Astrocyte of the cerebellum (primary cell): ENCODE results near the gene ATXN7.
A peak's percentile ranks its signal among the peaks of the same experiment; 100 is the strongest.

ENCODE experiments used
- DNase-seq: peaks from one replicate; pipeline ENCODE4 v3.0.0-alpha.2; 2011; ENCODE audit warnings: low read depth
- H3K4me3 ChIP-seq: 2 replicates; pipeline ENCODE4 v1.5.1; 2011; ENCODE audit warnings: mild to moderate bottlenecking, low read depth, low read length, moderate library complexity
- in situ Hi-C: cut with HindIII; loops from 2 replicates; pipeline ENCODE4 v1.10.0; 2017; ENCODE audit warnings: low sequenced_read_pairs
- TF ChIP-seq, protein P1 (sequence below): IDR thresholded peaks from 2 replicates; pipeline ENCODE4 v1.5.1; 2012; ENCODE audit warnings: low read length, low read depth, moderate library complexity, mild to moderate bottlenecking; ENCODE audit errors: missing control alignments

ATXN7 gene

DNA sequence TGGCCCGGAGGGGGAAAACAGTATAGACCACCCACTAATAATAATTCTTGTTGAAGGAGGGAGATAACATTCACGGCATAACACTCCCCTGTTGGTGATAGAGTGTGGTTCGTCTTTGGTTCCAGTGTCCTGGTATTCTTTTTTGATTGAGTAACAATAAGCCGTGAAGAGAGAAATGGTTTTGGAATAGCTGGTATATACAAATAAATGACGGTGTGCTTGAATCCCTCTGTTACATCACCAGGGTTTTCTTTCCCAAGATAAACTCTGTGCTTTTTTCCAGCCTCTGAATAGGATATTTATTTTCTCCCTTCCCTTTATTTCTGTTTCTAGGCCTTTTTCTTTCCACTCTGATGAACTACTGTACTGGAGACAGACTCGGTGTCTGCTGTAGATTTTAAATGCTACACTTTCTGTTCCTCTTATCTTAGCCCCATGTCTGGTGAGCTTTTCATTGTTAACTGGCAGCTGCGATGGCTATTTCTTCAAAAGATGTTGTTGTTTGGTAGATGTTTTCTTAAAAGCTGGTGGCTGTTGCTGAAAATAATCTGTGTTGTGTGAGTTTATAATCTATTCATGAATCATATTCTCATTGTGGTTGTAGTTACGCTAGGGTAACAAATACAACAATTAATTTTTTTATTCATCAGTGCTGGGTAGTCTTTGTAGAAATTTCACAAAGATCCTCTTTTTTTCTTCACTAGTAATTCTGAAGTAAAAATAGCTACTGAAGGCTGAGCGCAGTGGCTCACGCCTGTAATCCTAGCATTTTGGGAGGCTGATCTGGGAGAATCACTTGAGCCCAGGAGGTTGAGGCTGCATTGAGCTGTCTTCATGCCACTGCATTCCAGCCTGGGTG, 64.0 kb downstream of the ATXN7 start:
- in situ Hi-C loops = no loop called here
- no peak for DNase-seq
- H3K4me3 ChIP-seq = no peak overlapping the region
- TF ChIP-seq, protein P1, sequence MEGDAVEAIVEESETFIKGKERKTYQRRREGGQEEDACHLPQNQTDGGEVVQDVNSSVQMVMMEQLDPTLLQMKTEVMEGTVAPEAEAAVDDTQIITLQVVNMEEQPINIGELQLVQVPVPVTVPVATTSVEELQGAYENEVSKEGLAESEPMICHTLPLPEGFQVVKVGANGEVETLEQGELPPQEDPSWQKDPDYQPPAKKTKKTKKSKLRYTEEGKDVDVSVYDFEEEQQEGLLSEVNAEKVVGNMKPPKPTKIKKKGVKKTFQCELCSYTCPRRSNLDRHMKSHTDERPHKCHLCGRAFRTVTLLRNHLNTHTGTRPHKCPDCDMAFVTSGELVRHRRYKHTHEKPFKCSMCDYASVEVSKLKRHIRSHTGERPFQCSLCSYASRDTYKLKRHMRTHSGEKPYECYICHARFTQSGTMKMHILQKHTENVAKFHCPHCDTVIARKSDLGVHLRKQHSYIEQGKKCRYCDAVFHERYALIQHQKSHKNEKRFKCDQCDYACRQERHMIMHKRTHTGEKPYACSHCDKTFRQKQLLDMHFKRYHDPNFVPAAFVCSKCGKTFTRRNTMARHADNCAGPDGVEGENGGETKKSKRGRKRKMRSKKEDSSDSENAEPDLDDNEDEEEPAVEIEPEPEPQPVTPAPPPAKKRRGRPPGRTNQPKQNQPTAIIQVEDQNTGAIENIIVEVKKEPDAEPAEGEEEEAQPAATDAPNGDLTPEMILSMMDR = no peak

DNA sequence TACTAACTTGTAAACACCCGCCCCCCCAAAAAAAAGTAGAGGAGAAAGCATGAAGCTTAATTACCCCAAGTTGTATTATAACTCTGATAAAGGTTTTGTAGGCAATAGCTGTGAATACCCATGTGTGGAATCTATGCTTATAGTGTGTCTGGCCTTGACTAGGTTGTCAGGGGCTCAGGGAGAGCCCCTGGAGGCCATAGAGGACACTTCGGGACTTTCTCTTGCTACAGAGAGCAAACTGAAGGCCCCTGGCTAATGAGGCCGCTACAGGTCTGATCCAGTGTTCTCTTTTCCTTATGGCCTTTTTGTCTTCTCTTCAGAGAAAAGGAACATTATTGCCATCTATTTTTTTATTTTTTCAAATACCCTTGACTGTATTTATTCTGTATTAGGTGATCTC, 67.6 kb downstream of the ATXN7 start:
- H3K4me3 ChIP-seq = no peak overlapping the region
- TF ChIP-seq, protein P1 = peak; percentile 12
- in situ Hi-C loops = no loop called here
- DNase-seq = no peak

DNA sequence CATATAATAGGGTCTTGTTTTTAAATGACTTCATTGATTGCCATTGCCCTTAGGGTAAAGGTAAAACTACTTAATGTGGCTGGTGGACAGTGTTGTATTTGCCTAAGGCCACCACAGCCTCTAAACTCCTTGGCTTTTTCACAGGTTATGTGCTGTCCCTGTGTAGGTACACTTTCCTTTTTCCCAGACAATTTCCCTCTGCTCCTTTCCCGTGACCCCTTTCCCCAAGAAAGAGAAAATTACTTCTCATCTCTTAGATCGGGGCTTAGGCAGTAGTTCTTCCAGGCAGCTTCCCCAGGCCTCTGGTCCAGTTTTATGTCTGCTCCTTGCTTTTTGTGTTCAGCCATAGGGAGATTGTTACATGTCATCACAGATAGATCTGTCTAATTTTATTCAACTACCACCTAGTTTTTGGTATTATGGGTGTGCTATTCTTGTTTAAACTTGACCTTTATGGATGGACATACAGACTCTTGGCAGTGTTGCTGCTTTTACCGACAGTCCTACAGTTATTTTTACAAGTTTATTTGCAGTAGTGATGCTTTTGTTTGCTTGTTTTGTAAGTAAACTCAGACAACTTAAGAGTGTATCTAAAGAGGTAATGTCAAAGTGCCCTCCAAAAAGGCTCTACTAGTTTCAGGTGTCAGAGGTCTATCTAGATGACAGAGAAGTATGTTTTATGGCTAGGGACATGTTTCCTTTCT, 69.0 kb downstream of the ATXN7 start:
- in situ Hi-C loops = no loop called here
- DNase-seq = no peak
- TF ChIP-seq, protein P1 = no peak
- H3K4me3 ChIP-seq = no peak overlapping the region

DNA sequence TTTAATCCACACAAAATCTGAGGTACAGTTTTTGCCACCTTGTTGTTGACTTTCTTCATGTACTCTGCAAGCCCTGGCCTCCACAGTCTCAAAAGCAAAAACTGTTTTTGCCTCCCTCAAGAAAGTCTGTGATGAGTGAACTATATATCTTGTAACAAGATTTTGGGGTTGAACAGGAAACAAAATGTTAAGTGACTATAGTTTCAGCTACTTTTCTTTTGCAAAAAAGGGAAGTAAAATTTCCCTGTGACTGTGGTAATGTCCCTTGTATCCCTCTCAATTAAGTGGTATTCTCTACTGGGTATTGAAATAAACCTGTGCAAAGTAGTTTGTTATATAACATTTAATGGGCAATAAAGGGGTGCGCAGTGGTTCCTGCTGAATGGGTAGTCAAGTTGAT, 69.8 kb downstream of the ATXN7 start:
- H3K4me3 ChIP-seq = no peak overlapping the region
- TF ChIP-seq, protein P1 = no peak
- in situ Hi-C loops = no loop called here
- no peak for DNase-seq

GRCh38 chr3:63934041-63934866, 70.6 kb downstream of the ATXN7 start:
- TF ChIP-seq, protein P1 = no peak
- H3K4me3 ChIP-seq = no peak overlapping the region
- DNase-seq = no peak
- in situ Hi-C loops = no loop called here

GRCh38 chr3:63936925-63937324, 73.3 kb downstream of the ATXN7 start:
- no peak overlapping the region for H3K4me3 ChIP-seq
- no peak for DNase-seq
- in situ Hi-C loops = no loop called here
- TF ChIP-seq, protein P1 = no peak
